IMR-90 (cell line): ENCODE results near the gene ZNF416. TPM values are rescaled to one million over a fixed set of nuclear protein-coding genes. Genes with fewer than 3 reads are reported as not detected.

Source experiments
- ATAC-seq: fragments of 200-7000 bp; cut with Tn5 transposase; 2 replicates; pipeline ENCODE4 v1.9.1; 2020; ENCODE audit warnings: low read depth, mild to moderate bottlenecking, moderate library complexity
- BruUV-seq: library from RNA; stranded (reverse); fragments of 400-500 nt; replicated peaks from 2 replicates; lab custom pipeline; 2021; lab: Mats Ljungman, UMichigan
- CTCF ChIA-PET: fragments of 300-600 bp; formaldehyde crosslinking; extraction: SDS; loops from one replicate; lab custom pipeline; 2021; ENCODE audit warnings: antibody characterized with exemption; lab: Yijun Ruan, JAX
- POLR2A ChIA-PET: fragments of 300-600 bp; sonication (Branson Sonifier 250); formaldehyde crosslinking; loops from one replicate; lab custom pipeline; 2022; ENCODE audit warnings: antibody characterized with exemption; ENCODE audit not compliant: unreplicated experiment; lab: Charles Lee
- DNase-seq: peaks from one replicate; pipeline ENCODE4 v3.0.0; 2013
- H2AFZ ChIP-seq: replicated peaks from 2 replicates; pipeline ENCODE3; 2013; ENCODE audit warnings: low read length, mild to moderate bottlenecking; ENCODE audit not compliant: poor library complexity
- H2AK5ac ChIP-seq: 2 replicates; pipeline ENCODE4 v1.6.1; 2013; ENCODE audit warnings: low read depth, low read length, inconsistent platforms
- H2AK9ac ChIP-seq: replicated peaks from 2 replicates; pipeline ENCODE3; 2013; ENCODE audit warnings: mild to moderate bottlenecking, low read depth, low read length, moderate library complexity; ENCODE audit not compliant: poor library complexity
- H2BK120ac ChIP-seq: 2 replicates; pipeline ENCODE4 v1.6.1; 2013; ENCODE audit warnings: low read depth, low read length, inconsistent platforms
- H2BK15ac ChIP-seq: 3 replicates; pipeline ENCODE4 v1.6.1; 2013; ENCODE audit warnings: low read depth, low read length, inconsistent platforms
- H2BK20ac ChIP-seq: 2 replicates; pipeline ENCODE4 v1.6.1; 2013; ENCODE audit warnings: low read depth, mild to moderate bottlenecking, inconsistent platforms, low read length, moderate library complexity
- H2BK5ac ChIP-seq: 2 replicates; pipeline ENCODE4 v1.6.1; 2013; ENCODE audit warnings: mild to moderate bottlenecking, low read depth, low read length, inconsistent platforms; ENCODE audit not compliant: poor library complexity, severe bottlenecking
- H3K14ac ChIP-seq: replicated peaks from 2 replicates; pipeline ENCODE4 v1.6.1; 2013; ENCODE audit warnings: low read depth, low read length, inconsistent platforms
- H3K18ac ChIP-seq: 2 replicates; pipeline ENCODE4 v1.6.1; 2013; ENCODE audit warnings: low read depth, low read length, control low read depth
- H3K23ac ChIP-seq: 2 replicates; pipeline ENCODE4 v1.6.1; 2013; ENCODE audit warnings: low read depth, low read length, inconsistent platforms
- H3K27ac ChIP-seq: 2 replicates; pipeline ENCODE4 v1.5.1; 2013; ENCODE audit warnings: mild to moderate bottlenecking, control low read depth, low read length; ENCODE audit not compliant: insufficient read depth
- H3K27me3 ChIP-seq: 2 replicates; pipeline ENCODE4 v1.6.1; 2013; ENCODE audit warnings: low read length; ENCODE audit not compliant: control insufficient read depth, insufficient read depth
- H3K36me3 ChIP-seq: 2 replicates; pipeline ENCODE4 v1.6.1; 2013; ENCODE audit warnings: low read length, mixed read lengths; ENCODE audit not compliant: control insufficient read depth, insufficient read depth
- H3K4ac ChIP-seq: 2 replicates; pipeline ENCODE4 v1.6.1; 2013; ENCODE audit warnings: low read depth, low read length, inconsistent platforms
- H3K4me1 ChIP-seq: 2 replicates; pipeline ENCODE4 v1.6.1; 2013; ENCODE audit warnings: low read length, mixed read lengths; ENCODE audit not compliant: control insufficient read depth, insufficient read depth
- H3K4me2 ChIP-seq: 2 replicates; pipeline ENCODE4 v1.6.1; 2013; ENCODE audit warnings: low read depth, mild to moderate bottlenecking, control low read depth, low read length, moderate library complexity
- H3K4me3 ChIP-seq: 2 replicates; pipeline ENCODE4 v1.5.1; 2013; ENCODE audit warnings: low read depth, mild to moderate bottlenecking, control low read depth, low read length, moderate library complexity; ENCODE audit not compliant: insufficient read depth
- H3K56ac ChIP-seq: 2 replicates; pipeline ENCODE4 v1.6.1; 2013; ENCODE audit warnings: low read length, inconsistent platforms; ENCODE audit not compliant: insufficient read depth; ENCODE audit errors: extremely low read depth
- H3K79me1 ChIP-seq, 2 experiments: 2 replicates each; pipeline ENCODE4 v1.6.1; 2013; ENCODE audit warnings: low read length in 2 of 2, inconsistent platforms in 1 of 2, low read depth in 1 of 2
- H3K9ac ChIP-seq: 2 replicates; pipeline ENCODE4 v1.6.1; 2013; ENCODE audit warnings: low read depth, low read length, control low read depth
- H3K9me1 ChIP-seq: 2 replicates; pipeline ENCODE4 v1.6.1; 2013; ENCODE audit warnings: low read length, inconsistent platforms; ENCODE audit not compliant: insufficient read depth
- H3K9me3 ChIP-seq: 2 replicates; pipeline ENCODE4 v1.6.1; 2013; ENCODE audit warnings: low read length; ENCODE audit not compliant: control insufficient read depth, insufficient read depth
- H4K20me1 ChIP-seq: 2 replicates; pipeline ENCODE4 v1.6.1; 2013; ENCODE audit warnings: low read length, inconsistent platforms; ENCODE audit not compliant: insufficient read depth
- H4K5ac ChIP-seq: 2 replicates; pipeline ENCODE4 v1.6.1; 2013; ENCODE audit warnings: mild to moderate bottlenecking, low read depth, low read length, control low read depth
- H4K8ac ChIP-seq, 2 experiments: 2 replicates each; pipeline ENCODE4 v1.6.1; 2013; ENCODE audit warnings: low read depth in 2 of 2, low read length in 2 of 2, control low read depth in 1 of 2, inconsistent platforms in 1 of 2
- H4K91ac ChIP-seq: 2 replicates; pipeline ENCODE4 v1.6.1; 2013; ENCODE audit warnings: low read depth, low read length, inconsistent platforms; ENCODE audit not compliant: insufficient read depth
- ELK1 ChIP-seq: fragments of 150-350 bp; IDR thresholded peaks from 2 replicates; pipeline ENCODE4 v1.6.1; 2016; ENCODE audit warnings: low read depth, mild to moderate bottlenecking, low read length, moderate library complexity, borderline replicate concordance
- MAFK ChIP-seq: IDR thresholded peaks from 2 replicates; pipeline ENCODE4 v1.6.1; 2012; ENCODE audit warnings: low read depth, low read length, improper control_type of control experiment
- SMC3 ChIP-seq: fragments of 150-350 bp; IDR thresholded peaks from 2 replicates; pipeline ENCODE4 v1.6.1; 2016; ENCODE audit warnings: low read depth, mild to moderate bottlenecking, antibody characterized with exemption, low read length, moderate library complexity
- WGBS, 2 experiments: methylation state at CpG; one replicate each; pipeline versions ENCODE4 v1.1.5 to v1.1.7; 2013; ENCODE audit warnings: missing lambda C conversion rate in 2 of 2; ENCODE audit not compliant: insufficient read length in 1 of 2; ENCODE audit errors: extremely low coverage in 2 of 2; 5-methylcytosine and 5-hydroxymethylcytosine counted together
- dilution Hi-C: fragments of 300-500 bp; cut with HindIII; formaldehyde crosslinking; loops from one replicate; pipeline ENCODE4 v1.14.3; 2018; ENCODE audit warnings: low sequenced_read_pairs; ENCODE audit not compliant: unreplicated experiment
- in situ Hi-C: fragments of 300-500 bp; cut with MboI; formaldehyde crosslinking; loops from 3 replicates; pipeline ENCODE4 v1.14.3; 2019; ENCODE audit warnings: low sequenced_read_pairs, inconsistent platforms, mixed read lengths
- intact Hi-C: fragments of 100-400 bp; cut with micrococcal nuclease; formaldehyde crosslinking; loops from 2 replicates; pipeline ENCODE4 v1.10.0; 2022
- polyA plus RNA-seq, 3 experiments: library from polyadenylated mRNA; depleted of rRNA; stranded (reverse); fragments of >200 nt; gene quantifications; 2 replicates each; pipeline ENCODE4 v1.2.3, GENCODE V29; 2012; ENCODE audit warnings: low replicate concordance in 1 of 3
- total RNA-seq: library from RNA; depleted of rRNA; stranded (reverse); fragments of >200 nt; gene quantifications from 2 replicates; pipeline ENCODE4 v1.2.3, GENCODE V29; 2012

Gene ZNF416
- total and polyA plus RNA-seq, 2 of the 4 experiments (the other 2 are of a cell fraction): 2.6 to 8.1 TPM

DNA sequence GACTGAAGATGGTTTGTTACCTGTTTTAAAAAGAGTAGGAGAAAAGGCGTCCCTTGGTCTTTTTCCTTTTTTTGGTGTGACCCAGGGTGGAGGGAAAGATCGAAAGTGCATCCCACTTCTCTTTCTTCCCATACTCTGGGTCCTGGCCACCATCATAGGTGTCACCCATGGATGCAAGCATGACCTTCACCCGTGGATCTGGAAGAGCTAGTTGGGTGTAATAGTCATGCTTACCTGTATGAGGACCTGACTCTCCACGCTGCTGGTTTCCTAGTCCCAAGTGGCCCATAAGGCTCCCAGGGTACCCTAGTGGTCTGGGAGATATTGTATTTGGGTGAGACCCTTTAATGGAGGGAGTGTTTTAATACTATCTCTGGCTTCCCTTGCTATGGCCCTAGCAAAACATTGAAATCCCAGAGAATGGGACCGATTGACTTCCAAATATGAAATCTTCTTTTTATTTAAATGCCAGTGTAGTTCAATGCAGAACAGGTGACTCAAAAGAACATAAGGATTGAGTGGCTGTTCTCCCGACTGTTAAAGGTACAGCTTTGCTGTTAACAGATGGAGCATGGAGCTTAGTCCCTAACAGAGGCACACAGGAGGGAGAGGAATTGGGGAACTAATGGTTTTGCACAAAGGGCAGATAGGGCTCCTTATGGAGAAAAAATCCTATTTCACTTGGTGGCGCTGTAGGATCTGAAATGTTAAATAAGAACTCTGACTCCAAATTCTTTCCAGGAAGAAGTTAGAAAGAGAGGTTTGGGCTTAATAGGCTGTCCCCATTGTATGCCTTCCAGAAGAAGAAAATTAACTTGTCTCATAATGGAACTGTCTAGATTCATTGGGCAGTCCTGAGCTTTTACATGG, 12.1 kb downstream of the ZNF416 start:
- WGBS, 2 experiments: no CpG with 5 or more reads among the region's 7 CpGs

More for the DNA sequence above, 12.1 kb downstream of the ZNF416 start:
- Histone ChIP-seq H4K91ac (no peak overlapping the region), H2AK9ac (no peak overlapping the region), H3K23ac (no peak overlapping the region), H3K4me3 (no peak overlapping the region), H3K9ac (no peak overlapping the region), H2AK5ac (no peak overlapping the region), H3K27me3 (no peaks in the 10 kb centered on the region), H3K18ac (no peak overlapping the region), H3K14ac (no peak overlapping the region), H3K9me1 (no peaks in the 10 kb centered on the region), H3K4ac (no peak overlapping the region), H2BK20ac (no peak overlapping the region), H3K27ac (no peak overlapping the region), H3K4me1 (no peaks in the 10 kb centered on the region), H3K56ac (no peak overlapping the region), H2AFZ (no peak overlapping the region), H2BK5ac (no peak overlapping the region), H3K36me3 (peaks cover 9% of the 10 kb centered on the region), H3K79me1 (no peaks in the 10 kb centered on the region), H3K9me3 (peaks cover 75% of the 10 kb centered on the region), H2BK15ac (no peak overlapping the region), H4K20me1 (no peaks in the 10 kb centered on the region), H2BK120ac (no peak overlapping the region), H4K8ac (no peak overlapping the region), H3K4me2 (no peak overlapping the region), H4K5ac (no peak overlapping the region)
- DNase-seq (peak; percentile 38), ATAC-seq (no peak)
- POLR2A ChIA-PET: no interaction called here
- CTCF ChIA-PET: no interaction called here
- intact Hi-C loops (no loop called here), in situ Hi-C loops (no loop called here), dilution Hi-C loops (no loop called here)
- BruUV-seq: no TSS peak
- TF ChIP-seq SMC3: no peak
- TF ChIP-seq MAFK: no peak
- no peak for TF ChIP-seq ELK1
